SH-SY5Y (cell line): ENCODE measurements around the gene PHACTR1.

Experiments used
- GATA2 ChIP-seq: IDR thresholded peaks from 2 replicates; pipeline ENCODE4 v1.6.1; 2011; ENCODE audit warnings: mild to moderate bottlenecking, low read depth, low read length
- GATA3 ChIP-seq: IDR thresholded peaks from 2 replicates; pipeline ENCODE4 v1.6.1; 2011; ENCODE audit warnings: low read depth, mild to moderate bottlenecking, low read length, moderate library complexity

GRCh38 chr6:12749531-12750379, 33.2 kb downstream of the PHACTR1 start:
- TF ChIP-seq GATA3 (no peak), GATA2 (no peak)
